Neutrophil (primary cell): ENCODE results near the gene RCSD1.

Experiments
- H3K27ac ChIP-seq: fragments of 200-600 bp; sonication (generic); 2 replicates; pipeline ENCODE4 v1.5.1; 2016; ENCODE audit warnings: mild to moderate bottlenecking, moderate library complexity
- H3K27me3 ChIP-seq: fragments of 200-600 bp; sonication (generic); 2 replicates; pipeline ENCODE4 v1.6.0; 2016; ENCODE audit warnings: mild to moderate bottlenecking
- H3K36me3 ChIP-seq: fragments of 200-600 bp; sonication (generic); 2 replicates; pipeline ENCODE4 v1.5.1; 2017
- H3K4me1 ChIP-seq, 2 experiments: fragments of 200-600 bp in 1 of 2; sonication (generic) in 1 of 2; 1 replicate in 1 of 2; 2 replicates in 1 of 2; pipeline versions ENCODE4 v1.5.1 to v1.6.1; 2013 to 2016; ENCODE audit warnings: low read depth in 1 of 2, low read length in 1 of 2, mild to moderate bottlenecking in 1 of 2, moderate library complexity in 1 of 2; ENCODE audit not compliant: control insufficient read depth in 1 of 2, insufficient read depth in 1 of 2
- H3K4me3 ChIP-seq, 2 experiments: fragments of 200-600 bp in 1 of 2; sonication (generic) in 1 of 2; 1 replicate in 1 of 2; 2 replicates in 1 of 2; pipeline ENCODE4 v1.5.1; 2013 to 2016; ENCODE audit warnings: low read depth in 1 of 2, low read length in 1 of 2, mild to moderate bottlenecking in 1 of 2, moderate library complexity in 1 of 2
- H3K9me3 ChIP-seq: fragments of 200-600 bp; sonication (generic); 2 replicates; pipeline ENCODE4 v1.5.1; 2016
- CTCF ChIP-seq: fragments of 200-600 bp; sonication (generic); IDR thresholded peaks from 2 replicates; pipeline ENCODE4 v1.5.1; 2016; ENCODE audit warnings: antibody characterized with exemption

The RCSD1 gene

GRCh38 chr1:167638064-167638463 lies 8.0 kb downstream of the RCSD1 start:
- Histone ChIP-seq H3K36me3 (peaks cover 78% of the 10 kb centered on the region), H3K4me3 (peak overlapping the region in 1 of 2 experiments; percentile 43), H3K27ac (peak overlapping the region; percentile 99), H3K9me3 (no peaks in the 10 kb centered on the region), H3K4me1 (peaks cover 69 to 82% of the 10 kb centered on the region in 2 experiments), H3K27me3 (no peaks in the 10 kb centered on the region)
- TF ChIP-seq CTCF: no peak

- H3K4me1 ChIP-seq: peaks cover 56 to 81% of the 10 kb centered on the region in 2 experiments
- H3K4me3 ChIP-seq: no peak overlapping the region
- no peaks in the 10 kb centered on the region for H3K9me3 ChIP-seq
- H3K27ac ChIP-seq: peak overlapping the region; percentile 99
- no peak for TF ChIP-seq CTCF
- H3K36me3 ChIP-seq: peaks cover 86% of the 10 kb centered on the region
- H3K27me3 ChIP-seq: no peaks in the 10 kb centered on the region
Observed at GRCh38 chr1:167640051-167640450, 10.0 kb downstream of the RCSD1 start.

- H3K4me3 ChIP-seq: no peak overlapping the region
Observed at GRCh38 chr1:167641786-167642500, 11.9 kb downstream of the RCSD1 start.

GRCh38 chr1:167642501-167642826 lies 12.4 kb downstream of the RCSD1 start:
- no peak overlapping the region for H3K4me3 ChIP-seq
- no peaks in the 10 kb centered on the region for H3K27me3 ChIP-seq
- H3K4me1 ChIP-seq: peaks cover 38 to 72% of the 10 kb centered on the region in 2 experiments
- no peaks in the 10 kb centered on the region for H3K9me3 ChIP-seq
- no peak for TF ChIP-seq CTCF
- peaks cover 82% of the 10 kb centered on the region for H3K36me3 ChIP-seq
- peak overlapping the region; percentile 99 for H3K27ac ChIP-seq

More at GRCh38 chr1:167641786-167642500, 11.9 kb downstream of the RCSD1 start:
- Histone ChIP-seq H3K4me1 (peaks cover 38 to 72% of the 10 kb centered on the region in 2 experiments), H3K27me3 (no peaks in the 10 kb centered on the region), H3K36me3 (peaks cover 82% of the 10 kb centered on the region), H3K27ac (peak overlapping the region; percentile 99), H3K9me3 (no peaks in the 10 kb centered on the region)
- no peak for TF ChIP-seq CTCF

- no peaks in the 10 kb centered on the region for H3K9me3 ChIP-seq
- H3K27me3 ChIP-seq: no peaks in the 10 kb centered on the region
- H3K4me1 ChIP-seq: peaks cover 38 to 72% of the 10 kb centered on the region in 2 experiments
- no peak overlapping the region for H3K4me3 ChIP-seq
- H3K36me3 ChIP-seq: peaks cover 74% of the 10 kb centered on the region
- peak overlapping the region; percentile 99 for H3K27ac ChIP-seq
- TF ChIP-seq CTCF: no peak
Observed at GRCh38 chr1:167643441-167643840, 13.4 kb downstream of the RCSD1 start.
